GM12891 (cell line): ENCODE results near the gene RHBDL2.

Experiments used
- PAX5 ChIP-seq: IDR thresholded peaks from 2 replicates; pipeline ENCODE4 v1.6.1; 2011; ENCODE audit warnings: low read length, moderate library complexity, mild to moderate bottlenecking; ENCODE audit not compliant: insufficient read depth, severe bottlenecking
- POLR2A ChIP-seq: IDR thresholded peaks from 2 replicates; pipeline ENCODE4 v1.6.1; 2011; ENCODE audit warnings: low read depth, low read length, control low read depth
- POLR2AphosphoS5 ChIP-seq: IDR thresholded peaks from 2 replicates; pipeline ENCODE4 v1.6.1; 2011; ENCODE audit warnings: low read depth, low read length, control low read depth
- TAF1 ChIP-seq: IDR thresholded peaks from 2 replicates; pipeline ENCODE4 v1.6.1; 2011; ENCODE audit warnings: low read depth, low read length, control low read depth

- TF ChIP-seq TAF1 = no peak
- TF ChIP-seq POLR2AphosphoS5 = no peak
- TF ChIP-seq POLR2A = no peak
- TF ChIP-seq PAX5 = no peak
Observed at GRCh38 chr1:38932571-38932970, 9.1 kb downstream of the RHBDL2 start.
